ENCODE results near the gene WWC2. TPM values are rescaled to one million over a fixed set of nuclear protein-coding genes. Genes with fewer than 3 reads are reported as not detected.

WWC2 gene
- total RNA-seq, 1 experiment from 2014 or later: 126 TPM

Other genes with a start within 250 kb of the WWC2 start
- gene DCTD, start 181.9 kb upstream of the WWC2 start, total RNA-seq (2021): 56.8 to 72.6 TPM (median 68.2 TPM) in 3 replicates
- gene CLDN22, start 221.0 kb downstream of the WWC2 start, total RNA-seq (2021): not detected in 3 replicates
- gene CLDN24, start 223.2 kb downstream of the WWC2 start, total RNA-seq (2021): not detected in 3 replicates